Measurements from ENCODE around the gene PIK3AP1.

Gene PIK3AP1

DNA sequence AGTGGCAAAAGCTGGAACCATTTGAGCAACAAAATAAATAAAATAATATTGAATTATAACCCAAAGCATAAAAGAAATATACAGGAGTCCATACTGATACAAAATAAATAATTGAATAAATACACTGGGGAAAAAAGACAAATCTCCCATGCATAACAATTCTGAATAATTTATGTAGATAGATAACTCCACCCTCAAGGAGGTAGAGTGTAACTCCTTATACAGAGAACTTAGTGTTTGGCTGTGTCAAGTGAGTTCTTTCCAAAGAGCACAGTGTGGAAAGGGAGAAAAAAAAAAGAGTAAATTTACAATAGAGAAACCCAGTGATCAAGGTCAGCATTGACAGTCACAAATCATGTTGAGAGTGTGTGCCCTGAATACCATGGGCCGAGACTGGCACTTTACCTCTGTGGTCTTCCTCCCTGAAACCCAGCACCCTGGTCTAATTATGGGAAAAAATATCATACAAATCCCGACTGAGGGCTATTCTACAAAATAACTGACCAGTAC, 5.5 kb downstream of the PIK3AP1 start:
- peaks cover 15% of the 10 kb centered on the region for H3K36me3 ChIP-seq (ENCODE audit: low read length)

DNA sequence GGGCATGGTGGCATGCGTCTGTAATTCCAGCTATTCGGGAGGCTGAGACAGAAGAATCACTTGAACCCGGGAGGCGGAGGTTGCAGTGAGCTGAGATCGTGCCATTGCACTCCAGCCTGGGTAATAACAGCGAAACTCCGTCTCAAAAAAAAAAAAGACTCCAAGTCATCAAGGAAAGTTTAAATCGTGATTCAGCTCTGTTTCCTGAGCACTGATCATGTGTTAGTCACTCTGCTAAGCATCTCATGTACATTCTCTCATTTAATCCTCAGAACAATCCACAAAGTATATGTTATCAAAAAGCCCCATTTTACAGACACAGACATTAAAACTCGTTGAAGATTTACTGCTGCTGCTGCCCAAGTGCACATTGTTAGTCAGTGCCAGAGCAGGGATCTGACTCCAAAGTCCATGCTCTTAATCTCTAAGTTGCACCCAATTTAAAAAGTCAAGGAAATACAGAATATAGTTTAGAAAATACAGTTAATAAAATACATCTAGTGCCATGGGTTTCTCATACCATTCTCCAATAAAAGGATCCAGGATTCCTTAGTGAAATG, 6.2 kb downstream of the PIK3AP1 start:
- peak overlapping the region; percentile 18 for H3K4me2 ChIP-seq (ENCODE audit: low read depth, low read length, poor library complexity, severe bottlenecking)

More for the DNA sequence above, 5.5 kb downstream of the PIK3AP1 start:
- Histone ChIP-seq H3K27me3 (ENCODE audit: low read length) (no peaks in the 10 kb centered on the region), H3K79me2 (ENCODE audit: insufficient read depth, low read length) (peaks cover 99% of the 10 kb centered on the region), H3K9me2 (replicated peaks; ENCODE audit: insufficient read depth, low read length) (no peaks in the 10 kb centered on the region), H3K9me3 (ENCODE audit: insufficient read depth, low read length) (no peaks in the 10 kb centered on the region), H3K9ac (ENCODE audit: low read length) (no peak overlapping the region), H3K27ac (ENCODE audit: low read depth, low read length) (peak overlapping the region; percentile 43; the same call in 1 of the 2 replicates), H2AFZ (ENCODE audit: low read depth, low read length, severe bottlenecking) (no peak overlapping the region), H4K20me1 (ENCODE audit: low read depth, low read length) (no peaks in the 10 kb centered on the region), H3K4me3 (ENCODE audit: insufficient read depth, low read length, poor library complexity, severe bottlenecking) (no peak overlapping the region), H3K4me2 (ENCODE audit: low read depth, low read length, poor library complexity, severe bottlenecking) (peak overlapping the region; percentile 30), H3F3A (ENCODE audit: insufficient read depth) (peaks cover 38% of the 10 kb centered on the region)
- TF ChIP-seq, protein P1, sequence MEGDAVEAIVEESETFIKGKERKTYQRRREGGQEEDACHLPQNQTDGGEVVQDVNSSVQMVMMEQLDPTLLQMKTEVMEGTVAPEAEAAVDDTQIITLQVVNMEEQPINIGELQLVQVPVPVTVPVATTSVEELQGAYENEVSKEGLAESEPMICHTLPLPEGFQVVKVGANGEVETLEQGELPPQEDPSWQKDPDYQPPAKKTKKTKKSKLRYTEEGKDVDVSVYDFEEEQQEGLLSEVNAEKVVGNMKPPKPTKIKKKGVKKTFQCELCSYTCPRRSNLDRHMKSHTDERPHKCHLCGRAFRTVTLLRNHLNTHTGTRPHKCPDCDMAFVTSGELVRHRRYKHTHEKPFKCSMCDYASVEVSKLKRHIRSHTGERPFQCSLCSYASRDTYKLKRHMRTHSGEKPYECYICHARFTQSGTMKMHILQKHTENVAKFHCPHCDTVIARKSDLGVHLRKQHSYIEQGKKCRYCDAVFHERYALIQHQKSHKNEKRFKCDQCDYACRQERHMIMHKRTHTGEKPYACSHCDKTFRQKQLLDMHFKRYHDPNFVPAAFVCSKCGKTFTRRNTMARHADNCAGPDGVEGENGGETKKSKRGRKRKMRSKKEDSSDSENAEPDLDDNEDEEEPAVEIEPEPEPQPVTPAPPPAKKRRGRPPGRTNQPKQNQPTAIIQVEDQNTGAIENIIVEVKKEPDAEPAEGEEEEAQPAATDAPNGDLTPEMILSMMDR (IDR thresholded peaks at IDR 0.05; ENCODE audit: insufficient read depth, low read length, poor library complexity, severe bottlenecking), result no peak
- TF ChIP-seq EZH2phosphoT487 (conservative IDR thresholded peaks at IDR 0.05; ENCODE audit: low read length), result no peak

DNA sequence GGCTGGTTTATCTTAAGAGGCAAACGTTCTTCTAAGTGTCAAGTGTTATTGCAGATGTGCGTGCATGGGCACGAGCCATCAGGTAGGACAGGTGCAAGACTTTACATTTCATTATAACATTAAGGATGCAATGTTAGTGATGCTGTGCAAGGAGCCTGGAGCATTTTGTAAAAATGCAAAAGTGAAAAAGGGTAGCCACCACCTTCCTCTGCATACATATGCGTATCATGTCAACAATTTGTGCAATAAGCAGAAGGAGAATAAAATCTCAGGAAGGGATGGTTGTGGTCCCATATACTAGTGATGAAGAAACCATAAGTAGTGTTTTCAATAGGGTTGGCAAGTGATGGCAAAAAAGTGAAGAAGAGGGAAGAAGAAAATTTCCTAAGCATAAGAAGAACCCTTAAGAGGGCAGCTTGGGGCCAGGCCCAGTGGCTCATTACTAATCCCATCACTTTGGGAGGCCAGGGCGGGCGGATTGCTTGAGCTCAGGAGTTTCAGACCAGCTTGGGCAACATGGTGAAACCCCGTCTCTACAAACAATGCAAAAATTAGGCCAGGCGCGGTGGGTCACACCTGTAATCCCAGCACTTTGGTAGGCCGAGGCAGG, 7.5 kb downstream of the PIK3AP1 start:
- Histone ChIP-seq H3F3A (ENCODE audit: insufficient read depth) (peaks cover 32% of the 10 kb centered on the region), H3K9me2 (replicated peaks; ENCODE audit: insufficient read depth, low read length) (no peaks in the 10 kb centered on the region), H3K36me3 (ENCODE audit: low read length) (peaks cover 21% of the 10 kb centered on the region), H3K9me3 (ENCODE audit: insufficient read depth, low read length) (no peaks in the 10 kb centered on the region), H3K27ac (ENCODE audit: low read depth, low read length) (peak overlapping the region; percentile 25; the same call in 1 of the 2 replicates), H3K4me2 (ENCODE audit: low read depth, low read length, poor library complexity, severe bottlenecking) (peak overlapping the region; percentile 6), H3K79me2 (ENCODE audit: insufficient read depth, low read length) (peaks cover 97% of the 10 kb centered on the region), H3K27me3 (ENCODE audit: low read length) (no peaks in the 10 kb centered on the region), H3K4me3 (ENCODE audit: insufficient read depth, low read length, poor library complexity, severe bottlenecking) (no peak overlapping the region), H4K20me1 (ENCODE audit: low read depth, low read length) (no peaks in the 10 kb centered on the region), H2AFZ (ENCODE audit: low read depth, low read length, severe bottlenecking) (no peak overlapping the region), H3K9ac (ENCODE audit: low read length) (no peak overlapping the region)
- TF ChIP-seq, protein P1 (IDR thresholded peaks at IDR 0.05; ENCODE audit: insufficient read depth, low read length, poor library complexity, severe bottlenecking), result no peak
- no peak for TF ChIP-seq EZH2phosphoT487 (conservative IDR thresholded peaks at IDR 0.05; ENCODE audit: low read length)

More for the DNA sequence above, 6.2 kb downstream of the PIK3AP1 start:
- no peaks in the 10 kb centered on the region for H3K27me3 ChIP-seq (ENCODE audit: low read length)
- no peak overlapping the region for H3K4me3 ChIP-seq (ENCODE audit: insufficient read depth, low read length, poor library complexity, severe bottlenecking)
- H3K27ac ChIP-seq (ENCODE audit: low read depth, low read length), result peak overlapping the region; percentile 43
- TF ChIP-seq EZH2phosphoT487 (conservative IDR thresholded peaks at IDR 0.05; ENCODE audit: low read length), result no peak
- TF ChIP-seq, protein P1 (IDR thresholded peaks at IDR 0.05; ENCODE audit: insufficient read depth, low read length, poor library complexity, severe bottlenecking), result no peak
- peaks cover 99% of the 10 kb centered on the region for H3K79me2 ChIP-seq (ENCODE audit: insufficient read depth, low read length)
- H2AFZ ChIP-seq (ENCODE audit: low read depth, low read length, severe bottlenecking), result no peak overlapping the region
- H3K36me3 ChIP-seq (ENCODE audit: low read length), result peaks cover 18% of the 10 kb centered on the region
- no peaks in the 10 kb centered on the region for H3K9me3 ChIP-seq (ENCODE audit: insufficient read depth, low read length)
- no peaks in the 10 kb centered on the region for H4K20me1 ChIP-seq (ENCODE audit: low read depth, low read length)
- no peaks in the 10 kb centered on the region for H3K9me2 ChIP-seq (replicated peaks; ENCODE audit: insufficient read depth, low read length)
- peaks cover 32% of the 10 kb centered on the region for H3F3A ChIP-seq (ENCODE audit: insufficient read depth)
- no peak overlapping the region for H3K9ac ChIP-seq (ENCODE audit: low read length)
